Adipose tissue (tissue), 3 donors: ENCODE results near the gene MRPL19. TPM values are rescaled to one million over a fixed set of nuclear protein-coding genes. Genes with fewer than 3 reads are reported as not detected.
A peak's percentile ranks its signal among the peaks of the same experiment; 100 is the strongest.
"Not testable (repeated sequence)": the region's sequence is repeated elsewhere in the genome, so short reads cannot be mapped to it uniquely, and the experiment has no call there.

Experiments
- H3K27ac ChIP-seq: one replicate; pipeline ENCODE4 v1.5.1; 2013; ENCODE audit warnings: low read depth, low read length
- WGBS, 3 donors: extraction: QIAGEN DNeasy Blood & Tissue Kit; methylation state at CpG; one replicate each; pipeline ENCODE4 v1.1.7; 2013; 5-methylcytosine and 5-hydroxymethylcytosine counted together
- polyA plus RNA-seq, 3 donors: library from polyadenylated mRNA; stranded (reverse); fragments of 200-250 nt; gene quantifications; one replicate each; pipeline ENCODE4 v1.2.3, GENCODE V29; 2013
- donor health status: healthy with polysubstance abuse.
- donor health status: Bipolar disorder and iron deficiency.
- donor health status: healthy.

The MRPL19 gene
- polyA plus RNA-seq, 3 donors: 11.8 to 36.9 (median 31.6) TPM

GRCh38 chr2:75709297-75709696, 62.7 kb downstream of the MRPL19 start:
- WGBS, 3 donors: 17 to 55% (median 53%) methylated on average over 3 of the region's 3 CpGs
- no peak overlapping the region for H3K27ac ChIP-seq

GRCh38 chr2:75710220-75710576, 63.6 kb downstream of the MRPL19 start:
- 0 to 1% (median 0%) methylated on average over 12 of the region's 12 CpGs for WGBS, 3 donors
- H3K27ac ChIP-seq: no peak overlapping the region

- 0 to 2% (median 1%) methylated on average over 55 to 66 of the region's 66 CpGs for WGBS, 3 donors
- peak within 1 kb of the TSS; percentile 13 for H3K27ac ChIP-seq
Measured at GRCh38 chr2:75710577-75711253, 64.1 kb downstream of the MRPL19 start, which contains the start of gene GCFC2. Gene GCFC2 (minus strand): TSS chr2:75710915. CDS start chr2:75710855, 60 bp downstream.

GRCh38 chr2:75711590-75711989, 65.0 kb downstream of the MRPL19 start:
- not testable (repeated sequence) for H3K27ac ChIP-seq
- WGBS, 3 donors: 98 to 99% (median 98%) methylated on average over 22 to 31 of the region's 31 CpGs

GRCh38 chr2:75716406-75716805, 69.8 kb downstream of the MRPL19 start:
- 49 to 59% (median 51%) methylated on average over 3 of the region's 3 CpGs for WGBS, 3 donors
- H3K27ac ChIP-seq: no peak overlapping the region

- WGBS, 3 donors: 94 to 96% (median 94%) methylated on average over 1 of the region's 1 CpG
- H3K27ac ChIP-seq: no peak overlapping the region
Measured at GRCh38 chr2:75719616-75720015, 73.0 kb downstream of the MRPL19 start.

- 82 to 84% (median 84%) methylated on average over 1 of the region's 1 CpG for WGBS, 3 donors
- no peak overlapping the region for H3K27ac ChIP-seq
Measured at GRCh38 chr2:75720525-75720924, 73.9 kb downstream of the MRPL19 start.

GRCh38 chr2:75722687-75723086, 76.1 kb downstream of the MRPL19 start:
- H3K27ac ChIP-seq: no peak overlapping the region

GRCh38 chr2:75728614-75729419, 82.2 kb downstream of the MRPL19 start:
- H3K27ac ChIP-seq: no peak overlapping the region

GRCh38 chr2:75729861-75730260, 83.3 kb downstream of the MRPL19 start:
- 52 to 65% (median 55%) methylated on average over 5 of the region's 5 CpGs for WGBS, 3 donors
- H3K27ac ChIP-seq: no peak overlapping the region

More at GRCh38 chr2:75728614-75729419, 82.2 kb downstream of the MRPL19 start:
- WGBS, 3 donors: 76 to 83% (median 78%) methylated on average over 6 of the region's 6 CpGs

GRCh38 chr2:75736276-75736675, 89.7 kb downstream of the MRPL19 start:
- H3K27ac ChIP-seq: no peak overlapping the region
- WGBS, 3 donors: 67 to 86% (median 75%) methylated on average over 4 of the region's 4 CpGs

GRCh38 chr2:75737961-75738360, 91.4 kb downstream of the MRPL19 start:
- H3K27ac ChIP-seq: no peak overlapping the region
- WGBS, 3 donors: 90 to 100% (median 93%) methylated on average over 1 of the region's 1 CpG

Other genes starting within 250 kb of the MRPL19 start
- 10 to 100 TPM in 1 of 3 donors, 1 to 10 TPM in 1, under 1 TPM in 1; 0.79 to 37.3 (median 2.4) TPM for gene EVA1A, start 85.8 kb upstream of the MRPL19 start, polyA plus RNA-seq
- gene GCFC2, start 64.1 kb downstream of the MRPL19 start, polyA plus RNA-seq: 10 to 100 TPM in 2 of 3 donors, 1 to 10 TPM in 1; 8.0 to 11.5 (median 11.5) TPM